ENCODE data around the gene FLNA.

The FLNA gene

DNA sequence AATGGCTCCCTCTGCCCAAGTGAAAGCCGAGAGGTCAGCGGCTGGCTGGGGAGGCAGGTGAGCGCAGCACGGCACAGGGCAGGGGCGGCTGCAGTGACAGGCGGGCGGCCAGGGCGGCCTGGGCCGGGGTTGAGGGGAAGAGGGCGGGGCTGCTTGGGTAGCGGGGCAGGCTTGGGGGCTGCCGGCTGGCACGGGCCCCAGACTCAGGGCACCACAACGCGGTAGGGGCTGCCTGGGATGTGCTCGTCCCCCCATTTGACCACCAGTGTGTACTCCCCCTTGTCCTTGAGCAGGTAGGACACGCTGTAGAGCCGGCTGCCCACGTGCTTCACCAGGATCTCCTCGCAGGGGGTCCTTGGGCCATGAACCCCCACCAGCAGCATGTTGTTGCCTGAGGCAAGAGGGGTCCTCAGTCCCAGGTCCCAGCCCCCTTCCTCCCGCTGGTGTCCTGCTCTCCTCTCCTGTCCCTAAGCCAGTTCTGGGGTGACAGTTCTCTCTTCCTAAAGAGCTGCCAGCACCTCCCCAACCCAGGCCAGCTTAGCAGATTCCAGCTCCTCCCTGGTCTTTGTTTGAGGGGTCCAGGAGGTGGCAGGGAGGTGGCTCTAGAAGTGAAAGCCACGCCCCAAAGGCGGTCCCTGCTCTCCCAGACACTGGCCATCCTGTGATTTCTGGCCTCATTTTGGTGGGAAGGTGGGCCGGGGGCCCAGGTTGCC, 25.6 kb downstream of the FLNA start:
- TF ChIP-seq NFIC (IDR thresholded peaks at IDR 0.05) (no peak), EP300 (IDR thresholded peaks at IDR 0.05; ENCODE audit: borderline replicate concordance) (no peak), YY1 (IDR thresholded peaks at IDR 0.05; ENCODE audit: low read depth) (no peak), CREB1 (IDR thresholded peaks at IDR 0.05; ENCODE audit: low read depth) (no peak), FOXM1 (IDR thresholded peaks at IDR 0.05; ENCODE audit: borderline replicate concordance, low read depth) (no peak), ZBTB7A (IDR thresholded peaks at IDR 0.05; ENCODE audit: low read depth) (no peak), TEAD4 (IDR thresholded peaks at IDR 0.05) (no peak), TAF1 (IDR thresholded peaks at IDR 0.05; ENCODE audit: low read depth) (no peak), EGR1 (IDR thresholded peaks at IDR 0.05) (no peak), MAX (IDR thresholded peaks at IDR 0.05) (no peak), TCF12 (IDR thresholded peaks at IDR 0.05; ENCODE audit: low read depth) (no peak), RAD21 (IDR thresholded peaks at IDR 0.05; ENCODE audit: low read depth) (no peak), CEBPB (IDR thresholded peaks at IDR 0.05) (no peak)
- TF ChIP-seq, protein P1, sequence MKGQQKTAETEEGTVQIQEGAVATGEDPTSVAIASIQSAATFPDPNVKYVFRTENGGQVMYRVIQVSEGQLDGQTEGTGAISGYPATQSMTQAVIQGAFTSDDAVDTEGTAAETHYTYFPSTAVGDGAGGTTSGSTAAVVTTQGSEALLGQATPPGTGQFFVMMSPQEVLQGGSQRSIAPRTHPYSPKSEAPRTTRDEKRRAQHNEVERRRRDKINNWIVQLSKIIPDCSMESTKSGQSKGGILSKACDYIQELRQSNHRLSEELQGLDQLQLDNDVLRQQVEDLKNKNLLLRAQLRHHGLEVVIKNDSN (IDR thresholded peaks at IDR 0.05), result no peak
- TF ChIP-seq, protein P2, sequence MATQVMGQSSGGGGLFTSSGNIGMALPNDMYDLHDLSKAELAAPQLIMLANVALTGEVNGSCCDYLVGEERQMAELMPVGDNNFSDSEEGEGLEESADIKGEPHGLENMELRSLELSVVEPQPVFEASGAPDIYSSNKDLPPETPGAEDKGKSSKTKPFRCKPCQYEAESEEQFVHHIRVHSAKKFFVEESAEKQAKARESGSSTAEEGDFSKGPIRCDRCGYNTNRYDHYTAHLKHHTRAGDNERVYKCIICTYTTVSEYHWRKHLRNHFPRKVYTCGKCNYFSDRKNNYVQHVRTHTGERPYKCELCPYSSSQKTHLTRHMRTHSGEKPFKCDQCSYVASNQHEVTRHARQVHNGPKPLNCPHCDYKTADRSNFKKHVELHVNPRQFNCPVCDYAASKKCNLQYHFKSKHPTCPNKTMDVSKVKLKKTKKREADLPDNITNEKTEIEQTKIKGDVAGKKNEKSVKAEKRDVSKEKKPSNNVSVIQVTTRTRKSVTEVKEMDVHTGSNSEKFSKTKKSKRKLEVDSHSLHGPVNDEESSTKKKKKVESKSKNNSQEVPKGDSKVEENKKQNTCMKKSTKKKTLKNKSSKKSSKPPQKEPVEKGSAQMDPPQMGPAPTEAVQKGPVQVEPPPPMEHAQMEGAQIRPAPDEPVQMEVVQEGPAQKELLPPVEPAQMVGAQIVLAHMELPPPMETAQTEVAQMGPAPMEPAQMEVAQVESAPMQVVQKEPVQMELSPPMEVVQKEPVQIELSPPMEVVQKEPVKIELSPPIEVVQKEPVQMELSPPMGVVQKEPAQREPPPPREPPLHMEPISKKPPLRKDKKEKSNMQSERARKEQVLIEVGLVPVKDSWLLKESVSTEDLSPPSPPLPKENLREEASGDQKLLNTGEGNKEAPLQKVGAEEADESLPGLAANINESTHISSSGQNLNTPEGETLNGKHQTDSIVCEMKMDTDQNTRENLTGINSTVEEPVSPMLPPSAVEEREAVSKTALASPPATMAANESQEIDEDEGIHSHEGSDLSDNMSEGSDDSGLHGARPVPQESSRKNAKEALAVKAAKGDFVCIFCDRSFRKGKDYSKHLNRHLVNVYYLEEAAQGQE (IDR thresholded peaks at IDR 0.05; ENCODE audit: low read depth), result no peak

DNA sequence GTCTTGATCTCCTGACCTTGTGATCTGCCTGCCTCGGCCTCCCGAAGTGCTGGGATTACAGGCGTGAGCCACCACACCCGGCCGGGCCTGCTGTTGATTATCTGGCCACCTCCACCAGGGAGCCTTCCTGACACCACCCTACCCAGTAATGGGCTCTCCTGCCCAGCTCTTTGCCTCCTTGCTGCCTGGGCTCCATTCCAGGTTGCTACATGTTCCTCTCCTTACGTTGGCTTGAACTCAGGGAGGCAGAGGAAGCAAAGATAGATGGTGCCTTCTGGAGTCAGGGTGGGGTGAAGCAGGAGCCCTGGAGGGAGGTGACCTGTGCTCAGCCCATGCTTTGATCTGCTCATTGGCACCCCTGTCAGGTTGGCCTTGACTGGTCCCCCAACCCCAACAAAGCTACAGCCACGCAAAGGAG, 26.3 kb downstream of the FLNA start:
- TF ChIP-seq EP300 (IDR thresholded peaks at IDR 0.05; ENCODE audit: borderline replicate concordance), result no peak
- TF ChIP-seq NFIC (IDR thresholded peaks at IDR 0.05), result 0 out of 2 replicates have a peak, but pooled peaks have one; percentile 16

DNA sequence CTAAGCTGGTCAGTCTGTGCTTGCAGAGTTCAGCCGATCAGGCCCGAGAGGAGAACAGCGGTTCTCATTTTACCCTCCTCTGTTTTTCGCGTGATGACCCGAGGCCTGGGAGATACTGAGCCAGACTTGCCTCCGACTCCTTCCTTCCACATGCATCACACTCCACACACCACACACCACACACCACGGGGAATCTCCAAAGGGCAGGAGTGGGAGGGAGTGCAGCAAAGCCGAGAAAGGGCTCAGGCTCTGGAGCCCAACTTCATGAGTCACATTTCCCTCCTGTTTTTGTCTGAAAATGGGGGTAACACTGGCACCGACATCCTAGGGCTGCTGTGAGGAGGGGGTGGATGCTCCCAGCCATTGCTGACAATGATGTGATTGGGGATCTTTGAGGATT, 39.9 kb downstream of the FLNA start:
- TF ChIP-seq NFIC (IDR thresholded peaks at IDR 0.05), result no peak
- TF ChIP-seq MAX (IDR thresholded peaks at IDR 0.05), result no peak
- TF ChIP-seq CREB1 (IDR thresholded peaks at IDR 0.05; ENCODE audit: low read depth), result no peak
- no peak for TF ChIP-seq FOXM1 (IDR thresholded peaks at IDR 0.05; ENCODE audit: borderline replicate concordance, low read depth)
- TF ChIP-seq, protein P1 (IDR thresholded peaks at IDR 0.05), result no peak
- TF ChIP-seq TCF12 (IDR thresholded peaks at IDR 0.05; ENCODE audit: low read depth), result no peak

DNA sequence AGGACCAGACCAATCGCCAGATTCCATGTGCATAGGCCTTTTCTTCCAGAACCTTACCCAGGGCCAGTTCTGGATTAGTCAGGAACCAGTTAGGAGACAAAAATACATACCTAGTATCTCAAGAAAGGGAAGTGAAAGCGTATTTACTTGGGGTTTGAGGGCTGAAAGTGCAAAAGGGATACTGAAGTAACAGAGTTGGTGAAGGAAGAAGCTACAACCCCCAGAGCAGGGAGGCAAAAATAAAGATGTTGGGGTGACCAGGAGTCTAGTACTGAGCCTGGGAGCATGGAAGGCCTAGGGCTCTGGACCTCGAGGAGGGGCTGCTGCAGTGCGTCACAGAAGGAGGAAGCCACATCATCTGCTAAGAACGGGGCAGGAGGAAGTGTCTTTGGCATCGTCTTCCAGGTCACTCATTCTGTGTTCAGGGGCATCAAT, 40.6 kb downstream of the FLNA start:
- no peak for TF ChIP-seq FOXM1 (IDR thresholded peaks at IDR 0.05; ENCODE audit: borderline replicate concordance, low read depth)
- TF ChIP-seq ZBTB7A (IDR thresholded peaks at IDR 0.05; ENCODE audit: low read depth), result no peak
- TF ChIP-seq TEAD4 (IDR thresholded peaks at IDR 0.05), result no peak
- TF ChIP-seq CREB1 (IDR thresholded peaks at IDR 0.05; ENCODE audit: low read depth), result no peak
- TF ChIP-seq, protein P1 (IDR thresholded peaks at IDR 0.05), result no peak
- TF ChIP-seq EP300 (IDR thresholded peaks at IDR 0.05; ENCODE audit: borderline replicate concordance), result no peak
- no peak for TF ChIP-seq TAF1 (IDR thresholded peaks at IDR 0.05; ENCODE audit: low read depth)
- TF ChIP-seq TCF12 (IDR thresholded peaks at IDR 0.05; ENCODE audit: low read depth), result no peak
- TF ChIP-seq NFIC (IDR thresholded peaks at IDR 0.05), result no peak
- no peak for TF ChIP-seq EGR1 (IDR thresholded peaks at IDR 0.05)
- TF ChIP-seq CEBPB (IDR thresholded peaks at IDR 0.05), result no peak

DNA sequence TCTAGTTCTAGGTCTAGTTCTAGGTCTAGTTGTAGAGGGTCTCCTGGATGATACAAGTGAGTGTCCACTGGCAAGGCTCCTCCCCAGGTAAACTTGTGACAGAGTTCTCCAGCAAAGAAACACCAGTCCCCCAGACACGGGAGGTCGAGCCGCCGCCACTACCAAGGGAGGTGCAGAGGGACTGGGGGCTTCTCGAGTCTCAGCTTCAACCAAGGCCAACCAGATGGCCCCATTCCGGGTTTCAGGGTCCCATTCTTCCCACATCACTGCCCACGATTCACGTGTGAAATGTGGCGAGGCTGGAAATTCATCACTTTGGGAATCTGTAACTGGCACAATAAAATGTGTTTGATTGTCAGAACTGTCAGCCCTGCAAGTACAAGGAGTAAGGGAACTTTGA, 41.3 kb downstream of the FLNA start:
- TF ChIP-seq TEAD4 (IDR thresholded peaks at IDR 0.05), result no peak
- no peak for TF ChIP-seq FOXM1 (IDR thresholded peaks at IDR 0.05; ENCODE audit: borderline replicate concordance, low read depth)
- TF ChIP-seq, protein P2 (IDR thresholded peaks at IDR 0.05; ENCODE audit: low read depth), result no peak
- TF ChIP-seq EGR1 (IDR thresholded peaks at IDR 0.05), result no peak
- no peak for TF ChIP-seq ZBTB7A (IDR thresholded peaks at IDR 0.05; ENCODE audit: low read depth)
- no peak for TF ChIP-seq NFIC (IDR thresholded peaks at IDR 0.05)
- TF ChIP-seq EP300 (IDR thresholded peaks at IDR 0.05; ENCODE audit: borderline replicate concordance), result no peak
- no peak for TF ChIP-seq CEBPB (IDR thresholded peaks at IDR 0.05)
- no peak for TF ChIP-seq RAD21 (IDR thresholded peaks at IDR 0.05; ENCODE audit: low read depth)
- TF ChIP-seq MAX (IDR thresholded peaks at IDR 0.05), result no peak
- TF ChIP-seq CREB1 (IDR thresholded peaks at IDR 0.05; ENCODE audit: low read depth), result no peak
- TF ChIP-seq TCF12 (IDR thresholded peaks at IDR 0.05; ENCODE audit: low read depth), result no peak
- TF ChIP-seq YY1 (IDR thresholded peaks at IDR 0.05; ENCODE audit: low read depth), result no peak
- TF ChIP-seq, protein P1 (IDR thresholded peaks at IDR 0.05), result no peak
- TF ChIP-seq TAF1 (IDR thresholded peaks at IDR 0.05; ENCODE audit: low read depth), result no peak

Data from Ishikawa (cell line).